HL-60 (cell line): ENCODE measurements around the gene CTBP2.

Experiments
- DNase-seq, 2 experiments: peaks; one replicate each; pipeline ENCODE4 v3.0.0-alpha.2; 2010 to 2020; ENCODE audit warnings: low read depth in 1 of 2, low spot score in 1 of 2
- H3K27ac ChIP-seq: fragments of 250-450 bp; sonication (Bioruptor Pico); replicated peaks from 2 replicates; pipeline ENCODE4 v1.5.1; 2020; ENCODE audit warnings: mild to moderate bottlenecking, moderate library complexity
- H3K27me3 ChIP-seq: fragments of 250-450 bp; sonication (Bioruptor Pico); 2 replicates; pipeline ENCODE4 v1.5.1; 2021; ENCODE audit warnings: mild to moderate bottlenecking, moderate library complexity; ENCODE audit not compliant: insufficient read depth, poor library complexity, severe bottlenecking
- H3K4me3 ChIP-seq: replicated peaks from 2 replicates; pipeline ENCODE4 v1.5.1; 2011; ENCODE audit warnings: mild to moderate bottlenecking, control low read depth, low read length; ENCODE audit not compliant: insufficient read depth
- CTCF ChIP-seq: IDR thresholded peaks from one replicate; pipeline ENCODE4 v1.5.1; 2011; ENCODE audit warnings: low read length, control low read depth, inconsistent platforms; ENCODE audit not compliant: insufficient read depth
- GABPA ChIP-seq: IDR thresholded peaks from 2 replicates; pipeline ENCODE4 v1.6.1; 2012; ENCODE audit warnings: low read depth
- POLR2AphosphoS5 ChIP-seq: IDR thresholded peaks from 2 replicates; pipeline ENCODE4 v1.6.1; 2012; ENCODE audit warnings: low read depth
- REST ChIP-seq: IDR thresholded peaks from 2 replicates; pipeline ENCODE4 v1.6.1; 2012; ENCODE audit warnings: low read depth; ENCODE audit not compliant: insufficient replicate concordance
- SPI1 ChIP-seq: IDR thresholded peaks from 2 replicates; pipeline ENCODE4 v1.6.1; 2012; ENCODE audit warnings: low read depth, mild to moderate bottlenecking, borderline replicate concordance

The CTBP2 gene

GRCh38 chr10:125155101-125155500, 5.3 kb downstream of the CTBP2 start:
- Histone ChIP-seq H3K27me3 (no peaks in the 10 kb centered on the region), H3K4me3 (no peak overlapping the region), H3K27ac (peak overlapping the region; percentile 37)
- no peak for TF ChIP-seq GABPA
- no peak for TF ChIP-seq SPI1
- no peak for TF ChIP-seq REST
- no peak for TF ChIP-seq CTCF
- TF ChIP-seq POLR2AphosphoS5, result no peak
- DNase-seq, result no peak

- no peak for DNase-seq
- H3K27me3 ChIP-seq, result no peaks in the 10 kb centered on the region
- H3K4me3 ChIP-seq, result no peak overlapping the region
- TF ChIP-seq SPI1 (no peak), POLR2AphosphoS5 (no peak), GABPA (no peak)
- peak overlapping the region; percentile 37 for H3K27ac ChIP-seq
These were observed 5.8 kb downstream of the CTBP2 start for GRCh38 chr10:125154529-125154928.

GRCh38 chr10:125153703-125154490, 6.5 kb downstream of the CTBP2 start:
- no peak for DNase-seq
- H3K27me3 ChIP-seq, result no peaks in the 10 kb centered on the region
- H3K27ac ChIP-seq, result peak overlapping the region; percentile 37
- H3K4me3 ChIP-seq, result no peak overlapping the region
- TF ChIP-seq REST, result no peak

- TF ChIP-seq SPI1 (no peak), CTCF (no peak), REST (no peak), POLR2AphosphoS5 (no peak), GABPA (no peak)
- DNase-seq, result no peak
- Histone ChIP-seq H3K27ac (0 out of 2 replicates have a peak overlapping the region, but pooled peaks have one; percentile 18), H3K27me3 (no peaks in the 10 kb centered on the region), H3K4me3 (no peak overlapping the region)
These were observed 7.7 kb downstream of the CTBP2 start for GRCh38 chr10:125152450-125153368.
